KMS-11 (cell line): Measurements from ENCODE around the gene AMY2B.
"Not testable (repeated sequence)": the region's sequence is repeated elsewhere in the genome, so short reads cannot be mapped to it uniquely, and the experiment has no call there.

Experiments used
- H2AFZ ChIP-seq: fragments of 200-600 bp; sonication (generic); 2 replicates; pipeline ENCODE4 v1.6.1; 2016; ENCODE audit warnings: antibody characterized with exemption, mixed run types, low read depth
- H3K27ac ChIP-seq: fragments of 200-600 bp; sonication (generic); 2 replicates; pipeline ENCODE4 v1.6.1; 2016; ENCODE audit warnings: mild to moderate bottlenecking, mixed run types
- H3K27me3 ChIP-seq: fragments of 200-600 bp; sonication (generic); 2 replicates; pipeline ENCODE4 v1.6.1; 2017; ENCODE audit warnings: mild to moderate bottlenecking, low read depth, mixed run types, moderate library complexity; ENCODE audit not compliant: insufficient read depth
- H3K36me3 ChIP-seq: fragments of 200-600 bp; sonication (generic); 2 replicates; pipeline ENCODE4 v1.6.1; 2017; ENCODE audit warnings: mild to moderate bottlenecking, mixed run types; ENCODE audit not compliant: insufficient read depth
- H3K4me1 ChIP-seq: fragments of 200-600 bp; sonication (generic); 2 replicates; pipeline ENCODE4 v1.6.1; 2016; ENCODE audit warnings: mild to moderate bottlenecking, low read depth, mixed run types; ENCODE audit not compliant: poor library complexity, severe bottlenecking
- H3K4me2 ChIP-seq: fragments of 200-600 bp; sonication (generic); 2 replicates; pipeline ENCODE4 v1.7.0; 2016; ENCODE audit warnings: mild to moderate bottlenecking, mixed run types
- H3K4me3 ChIP-seq: fragments of 200-600 bp; sonication (generic); IDR thresholded peaks from 2 replicates; pipeline ENCODE4 v1.6.1; 2017; ENCODE audit warnings: low read depth, low read length, mixed read lengths; ENCODE audit not compliant: insufficient read depth
- H3K79me2 ChIP-seq: fragments of 200-600 bp; sonication (generic); 2 replicates; pipeline ENCODE4 v1.6.1; 2016; ENCODE audit warnings: low read depth, mixed run types; ENCODE audit not compliant: insufficient read depth
- H3K9ac ChIP-seq: fragments of 200-600 bp; sonication (generic); 2 replicates; pipeline ENCODE4 v1.6.1; 2016; ENCODE audit warnings: mild to moderate bottlenecking, mixed run types
- H4K20me1 ChIP-seq: fragments of 200-600 bp; sonication (generic); 2 replicates; pipeline ENCODE4 v1.6.1; 2016; ENCODE audit warnings: mild to moderate bottlenecking, mixed run types; ENCODE audit not compliant: insufficient read depth
- TF ChIP-seq, protein P1 (sequence below): fragments of 200-600 bp; sonication (generic); conservative IDR thresholded peaks from 2 replicates; pipeline ENCODE4 v1.6.1; 2017; ENCODE audit warnings: low read depth, mild to moderate bottlenecking, antibody characterized with exemption, low read length, moderate library complexity, mixed read lengths

Gene AMY2B

DNA sequence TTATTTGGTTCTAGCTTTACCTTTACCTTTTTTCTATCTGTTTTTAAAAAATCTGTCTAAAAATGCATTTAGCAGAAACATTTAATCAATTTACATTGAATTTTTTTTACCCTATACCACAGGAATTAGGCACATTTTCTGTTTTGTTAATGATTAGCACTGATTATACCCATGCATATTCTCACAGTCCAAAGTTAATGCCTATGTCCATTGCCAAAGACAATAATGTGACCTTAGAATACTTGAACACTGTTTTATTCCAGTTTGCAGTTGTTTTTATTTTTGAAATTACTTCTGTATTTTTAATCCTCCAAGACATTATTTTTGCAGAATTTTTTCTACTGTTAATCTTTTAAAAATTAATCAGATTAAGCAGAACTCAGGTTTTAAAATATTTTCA, 11.0 kb upstream of the AMY2B start:
- Histone ChIP-seq H3K27me3 (no peaks in the 10 kb centered on the region), H3K79me2 (no peaks in the 10 kb centered on the region), H3K4me2 (peak overlapping the region; percentile 88; the same call in 1 of the 2 replicates), H3K4me3 (no peak overlapping the region), H2AFZ (no peak overlapping the region), H4K20me1 (no peaks in the 10 kb centered on the region), H3K27ac (no peak overlapping the region), H3K4me1 (peaks cover 35% of the 10 kb centered on the region), H3K36me3 (no peaks in the 10 kb centered on the region), H3K9ac (no peak overlapping the region)
- TF ChIP-seq, protein P1, sequence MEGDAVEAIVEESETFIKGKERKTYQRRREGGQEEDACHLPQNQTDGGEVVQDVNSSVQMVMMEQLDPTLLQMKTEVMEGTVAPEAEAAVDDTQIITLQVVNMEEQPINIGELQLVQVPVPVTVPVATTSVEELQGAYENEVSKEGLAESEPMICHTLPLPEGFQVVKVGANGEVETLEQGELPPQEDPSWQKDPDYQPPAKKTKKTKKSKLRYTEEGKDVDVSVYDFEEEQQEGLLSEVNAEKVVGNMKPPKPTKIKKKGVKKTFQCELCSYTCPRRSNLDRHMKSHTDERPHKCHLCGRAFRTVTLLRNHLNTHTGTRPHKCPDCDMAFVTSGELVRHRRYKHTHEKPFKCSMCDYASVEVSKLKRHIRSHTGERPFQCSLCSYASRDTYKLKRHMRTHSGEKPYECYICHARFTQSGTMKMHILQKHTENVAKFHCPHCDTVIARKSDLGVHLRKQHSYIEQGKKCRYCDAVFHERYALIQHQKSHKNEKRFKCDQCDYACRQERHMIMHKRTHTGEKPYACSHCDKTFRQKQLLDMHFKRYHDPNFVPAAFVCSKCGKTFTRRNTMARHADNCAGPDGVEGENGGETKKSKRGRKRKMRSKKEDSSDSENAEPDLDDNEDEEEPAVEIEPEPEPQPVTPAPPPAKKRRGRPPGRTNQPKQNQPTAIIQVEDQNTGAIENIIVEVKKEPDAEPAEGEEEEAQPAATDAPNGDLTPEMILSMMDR = no peak

DNA sequence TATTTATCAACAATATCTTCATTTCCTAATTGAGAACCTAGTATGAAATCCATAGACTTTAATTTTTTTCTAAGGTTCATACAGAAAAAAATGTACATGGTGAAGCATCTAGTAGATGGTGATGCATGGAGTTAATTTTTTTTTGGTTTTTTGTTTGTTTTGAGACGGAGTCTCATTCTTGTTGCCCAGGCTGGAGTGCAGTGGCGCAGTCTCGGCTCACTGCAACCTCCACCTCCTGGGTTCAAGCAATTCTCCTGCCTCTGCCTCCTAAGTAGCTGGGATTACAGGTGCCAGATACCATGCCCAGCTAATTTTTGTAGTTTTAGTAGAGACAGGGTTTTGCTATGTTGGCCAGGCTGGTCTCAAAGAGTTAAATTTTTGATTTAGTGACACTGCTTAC, 10.3 kb upstream of the AMY2B start:
- not testable (repeated sequence) for H2AFZ ChIP-seq, H3K36me3 ChIP-seq, H3K79me2 ChIP-seq, H3K4me3 ChIP-seq, H3K27me3 ChIP-seq, H4K20me1 ChIP-seq, H3K9ac ChIP-seq
- peaks cover 32% of the 10 kb centered on the region for H3K4me1 ChIP-seq
- peak overlapping the region; percentile 88 for H3K4me2 ChIP-seq
- peak overlapping the region; percentile 84; the same call in 1 of the 2 replicates for H3K27ac ChIP-seq

DNA sequence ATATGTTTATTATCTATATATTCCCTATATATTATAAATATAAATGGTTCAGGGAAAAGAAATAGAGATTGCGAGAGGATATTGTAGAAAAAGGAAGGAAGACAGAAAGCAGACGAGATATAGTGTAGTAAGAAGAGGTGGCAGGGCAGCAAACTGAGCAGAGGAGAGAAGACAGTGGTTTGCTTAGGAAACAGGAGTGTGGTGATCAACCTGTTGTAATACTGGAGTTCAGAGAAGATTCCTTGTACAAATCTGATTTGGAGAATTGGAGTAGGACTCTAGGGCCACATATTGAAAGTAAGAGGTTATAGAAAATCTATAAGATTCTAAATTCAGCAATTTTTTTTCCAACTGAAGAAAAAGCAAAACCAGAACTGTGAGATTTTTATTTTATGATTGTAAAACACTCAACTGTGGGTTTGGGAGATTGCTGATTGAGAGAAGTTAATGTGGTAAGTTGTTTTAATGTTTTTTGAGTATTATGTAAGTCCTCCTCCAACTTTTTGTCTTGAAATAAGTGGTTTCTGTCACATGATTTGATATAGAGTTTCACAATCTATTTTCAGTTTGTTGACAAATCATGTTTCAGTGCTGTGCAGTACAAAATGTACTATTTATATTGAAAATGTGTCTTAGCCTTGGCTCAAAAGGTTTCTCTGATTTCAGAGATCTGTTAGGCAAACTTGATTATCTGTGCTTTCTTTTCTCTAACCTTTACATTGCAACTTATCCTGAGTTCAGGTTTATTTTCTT, 9.6 kb upstream of the AMY2B start:
- H3K4me1 ChIP-seq = peaks cover 31% of the 10 kb centered on the region
- peak overlapping the region; percentile 84 for H3K27ac ChIP-seq
- peak overlapping the region; percentile 59 for H2AFZ ChIP-seq
- no peaks in the 10 kb centered on the region for H3K79me2 ChIP-seq
- no peaks in the 10 kb centered on the region for H4K20me1 ChIP-seq
- H3K27me3 ChIP-seq = no peaks in the 10 kb centered on the region
- H3K9ac ChIP-seq = peak overlapping the region; percentile 46; the same call in 1 of the 2 replicates
- H3K36me3 ChIP-seq = no peaks in the 10 kb centered on the region
- TF ChIP-seq, protein P1 = no peak
- H3K4me3 ChIP-seq = peak overlapping the region; percentile 18
- peak overlapping the region; percentile 88 for H3K4me2 ChIP-seq

DNA sequence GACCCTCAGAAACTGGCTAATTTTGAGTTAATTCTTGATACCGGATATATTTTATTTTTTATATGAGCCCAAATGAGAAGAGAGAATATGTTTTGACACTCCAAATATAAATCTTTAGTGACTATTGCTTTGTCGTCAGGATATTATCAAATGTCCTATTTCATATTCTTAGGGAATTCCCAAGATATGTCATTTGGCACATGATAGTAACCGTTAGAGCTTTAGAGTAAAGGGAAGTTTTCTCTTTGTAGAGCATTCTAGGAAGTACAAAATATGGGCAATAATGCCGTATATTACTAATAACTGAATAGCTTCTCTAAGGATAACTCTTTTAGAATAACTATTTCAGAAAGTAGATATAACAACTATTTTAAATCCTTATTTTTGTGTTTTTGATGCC, 8.3 kb upstream of the AMY2B start:
- H3K4me2 ChIP-seq = peak overlapping the region; percentile 88
- TF ChIP-seq, protein P1 = no peak
- H3K4me3 ChIP-seq = no peak overlapping the region
- H3K79me2 ChIP-seq = no peaks in the 10 kb centered on the region
- peaks cover 31% of the 10 kb centered on the region for H3K4me1 ChIP-seq
- no peaks in the 10 kb centered on the region for H3K27me3 ChIP-seq
- no peak overlapping the region for H2AFZ ChIP-seq
- no peaks in the 10 kb centered on the region for H3K36me3 ChIP-seq
- no peak overlapping the region for H3K9ac ChIP-seq
- peak overlapping the region; percentile 84; the same call in 1 of the 2 replicates for H3K27ac ChIP-seq
- no peaks in the 10 kb centered on the region for H4K20me1 ChIP-seq

DNA sequence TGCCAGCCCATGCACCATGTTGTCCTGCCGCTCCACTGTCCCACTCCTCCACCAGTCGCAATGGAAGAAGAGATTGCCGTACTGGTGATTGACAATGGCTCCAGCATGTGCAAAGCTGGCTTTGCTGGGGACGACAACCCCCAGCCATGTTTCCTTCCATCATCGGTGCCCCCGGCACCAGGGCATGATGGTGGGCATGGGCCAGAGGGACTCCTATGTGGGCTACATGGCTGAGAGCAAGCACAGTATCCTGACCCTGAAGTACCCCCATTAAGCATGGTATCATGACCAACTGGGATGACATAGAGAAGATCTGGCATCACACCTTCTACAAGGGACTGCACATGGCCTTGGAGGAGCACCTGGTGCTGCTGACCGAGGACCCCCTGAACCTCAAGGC, 1.9 kb upstream of the AMY2B start:
- no peak overlapping the region for H3K4me3 ChIP-seq
- no peaks in the 10 kb centered on the region for H3K27me3 ChIP-seq
- no peak overlapping the region for H2AFZ ChIP-seq
- H3K4me2 ChIP-seq = no peak overlapping the region
- no peaks in the 10 kb centered on the region for H3K36me3 ChIP-seq
- no peak overlapping the region for H3K27ac ChIP-seq
- TF ChIP-seq, protein P1 = no peak
- H3K9ac ChIP-seq = no peak overlapping the region
- no peaks in the 10 kb centered on the region for H4K20me1 ChIP-seq
- H3K4me1 ChIP-seq = no peaks in the 10 kb centered on the region
- no peaks in the 10 kb centered on the region for H3K79me2 ChIP-seq
